GM19452 (cell line): Measurements from ENCODE around the gene HEPH.
"Not testable (repeated sequence)": the region's sequence is repeated elsewhere in the genome, so short reads cannot be mapped to it uniquely, and the experiment has no call there.

Experiments
- ATAC-seq: cut with Tn5 transposase; IDR thresholded peaks from one replicate; pipeline ENCODE4 v1.9.1; 2021; ENCODE audit not compliant: unreplicated experiment

The HEPH gene

GRCh38 chrX:66221856-66222255 is 57.8 kb downstream of the HEPH start:
- no peak for ATAC-seq

- no peak for ATAC-seq
Measured at GRCh38 chrX:66232296-66232695, 68.2 kb downstream of the HEPH start.

GRCh38 chrX:66233209-66233608 is 69.2 kb downstream of the HEPH start:
- no peak for ATAC-seq

- ATAC-seq, result not testable (repeated sequence)
Measured at GRCh38 chrX:66233904-66234303, 69.9 kb downstream of the HEPH start.

GRCh38 chrX:66255359-66255967 is 91.4 kb downstream of the HEPH start:
- no peak for ATAC-seq

GRCh38 chrX:66262807-66263206 is 98.8 kb downstream of the HEPH start:
- ATAC-seq, result no peak
